Epithelial cell of prostate (primary cell): ENCODE measurements around the gene ZNF844.
"Not testable (repeated sequence)": the region's sequence is repeated elsewhere in the genome, so short reads cannot be mapped to it uniquely, and the experiment has no call there.

Experiments used
- DNase-seq: peaks from one replicate; pipeline ENCODE4 v3.0.0-alpha.2; 2011; ENCODE audit warnings: low read depth, low spot score
- H3K27ac ChIP-seq: fragments of 450-650 bp; 2 replicates; pipeline ENCODE4 v1.5.1; 2017; ENCODE audit warnings: mild to moderate bottlenecking

The ZNF844 gene

GRCh38 chr19:12092065-12092867 lies 27.7 kb downstream of the ZNF844 start:
- no peak overlapping the region for H3K27ac ChIP-seq
- DNase-seq: no peak

GRCh38 chr19:12092956-12093355 lies 28.4 kb downstream of the ZNF844 start:
- no peak for DNase-seq

GRCh38 chr19:12093777-12094176 lies 29.2 kb downstream of the ZNF844 start:
- DNase-seq: no peak
- H3K27ac ChIP-seq: no peak overlapping the region

More at GRCh38 chr19:12092956-12093355, 28.4 kb downstream of the ZNF844 start:
- H3K27ac ChIP-seq: no peak overlapping the region

DNA sequence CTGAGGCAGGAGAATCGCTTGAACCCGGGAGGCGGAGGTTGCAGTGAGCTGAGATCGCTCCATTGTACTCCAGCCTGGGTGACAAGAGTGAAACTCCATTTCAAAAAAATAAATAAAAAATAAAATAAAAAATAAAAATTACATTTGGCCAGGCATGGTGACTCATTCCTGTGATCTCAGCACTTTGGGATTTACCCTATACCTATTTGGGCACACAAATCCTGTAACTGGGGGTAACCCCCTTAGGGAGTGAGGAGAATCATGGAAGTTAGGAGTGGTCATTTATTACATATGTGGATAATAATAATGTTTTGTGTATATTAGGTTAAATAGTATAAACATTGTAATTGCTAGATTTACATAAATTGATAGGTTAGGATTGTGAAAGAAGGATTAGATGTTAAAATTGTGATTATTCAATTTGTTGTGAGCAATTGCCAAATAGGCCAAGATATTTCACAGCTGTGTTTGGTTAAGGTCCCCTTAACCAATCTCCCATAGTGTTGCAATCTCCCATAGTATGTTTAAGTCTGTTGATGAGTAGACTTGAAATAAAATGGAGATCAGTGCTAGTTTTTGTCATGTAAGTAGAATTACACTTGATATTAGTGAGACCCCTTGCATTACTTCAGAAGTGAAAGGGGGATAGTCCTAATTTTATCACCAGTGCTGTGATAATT lies 30.7 kb downstream of the ZNF844 start:
- DNase-seq: no peak
- H3K27ac ChIP-seq: no peak overlapping the region

- DNase-seq: no peak
- H3K27ac ChIP-seq: no peak overlapping the region
Observed at GRCh38 chr19:12098040-12098439, 33.5 kb downstream of the ZNF844 start.

DNA sequence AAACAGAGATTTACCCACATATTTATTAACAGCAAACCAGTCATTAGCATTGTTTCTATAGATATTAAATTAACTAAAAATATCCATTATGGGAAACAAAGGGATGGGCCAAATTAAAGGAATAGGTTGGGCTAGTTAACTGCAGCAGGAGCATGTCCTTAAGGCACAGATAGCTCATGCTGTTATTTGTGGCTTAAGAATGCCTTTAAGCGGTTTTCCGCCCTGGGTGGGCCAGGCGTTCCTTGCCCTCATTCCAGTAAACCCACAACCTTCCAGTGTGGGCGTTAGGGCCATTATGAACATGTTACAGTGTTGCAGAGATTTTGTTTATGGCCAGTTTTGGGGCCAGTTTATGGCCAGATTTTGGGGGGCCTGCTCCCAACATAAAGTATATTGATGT lies 39.4 kb downstream of the ZNF844 start:
- not testable (repeated sequence) for DNase-seq, H3K27ac ChIP-seq

DNA sequence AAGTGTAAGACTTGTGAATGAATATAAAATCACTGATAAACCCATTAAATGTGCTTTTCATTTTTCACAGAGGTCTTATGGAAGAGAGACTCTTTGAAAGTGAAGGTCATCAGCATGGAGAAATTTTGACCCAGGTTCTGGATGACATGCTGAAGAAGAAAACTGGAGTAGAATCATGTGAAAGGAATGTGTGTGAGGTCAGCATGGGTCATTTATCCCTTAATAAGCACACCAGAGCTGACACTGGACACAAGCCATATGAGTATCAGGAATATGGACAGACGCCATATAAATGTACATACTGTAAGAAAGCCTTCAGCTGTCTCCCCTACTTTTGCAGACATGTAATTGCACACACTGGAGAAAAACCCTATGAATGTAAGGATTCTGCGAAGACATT lies 46.6 kb downstream of the ZNF844 start:
- no peak for DNase-seq
- no peak overlapping the region for H3K27ac ChIP-seq

- H3K27ac ChIP-seq: no peak overlapping the region
- DNase-seq: no peak
Observed at GRCh38 chr19:12111943-12112637, 47.6 kb downstream of the ZNF844 start.

DNA sequence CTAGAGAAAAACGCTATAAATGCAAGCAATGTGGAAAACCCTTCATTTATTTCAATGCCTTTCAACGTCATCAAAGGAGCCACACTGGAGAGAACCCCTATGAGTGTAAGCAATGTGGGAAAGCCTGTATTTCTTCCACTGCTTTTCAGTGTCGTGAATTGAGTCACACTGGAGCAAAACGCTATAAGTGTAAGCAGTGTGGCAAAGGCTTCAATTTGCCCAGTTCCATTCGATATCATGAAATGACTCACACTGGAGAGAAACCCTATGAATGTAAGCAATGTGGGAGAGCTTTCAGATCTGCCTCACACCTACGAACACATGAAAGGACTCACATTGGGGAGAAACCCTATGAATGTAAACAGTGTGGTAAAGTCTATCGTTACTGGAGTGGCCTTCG lies 48.2 kb downstream of the ZNF844 start:
- no peak for DNase-seq
- H3K27ac ChIP-seq: no peak overlapping the region

- DNase-seq: no peak
Observed at GRCh38 chr19:12113121-12113520, 48.6 kb downstream of the ZNF844 start.

GRCh38 chr19:12117201-12117970 lies 52.9 kb downstream of the ZNF844 start:
- DNase-seq: no peak
- no peak overlapping the region for H3K27ac ChIP-seq

More at GRCh38 chr19:12113121-12113520, 48.6 kb downstream of the ZNF844 start:
- no peak overlapping the region for H3K27ac ChIP-seq

DNA sequence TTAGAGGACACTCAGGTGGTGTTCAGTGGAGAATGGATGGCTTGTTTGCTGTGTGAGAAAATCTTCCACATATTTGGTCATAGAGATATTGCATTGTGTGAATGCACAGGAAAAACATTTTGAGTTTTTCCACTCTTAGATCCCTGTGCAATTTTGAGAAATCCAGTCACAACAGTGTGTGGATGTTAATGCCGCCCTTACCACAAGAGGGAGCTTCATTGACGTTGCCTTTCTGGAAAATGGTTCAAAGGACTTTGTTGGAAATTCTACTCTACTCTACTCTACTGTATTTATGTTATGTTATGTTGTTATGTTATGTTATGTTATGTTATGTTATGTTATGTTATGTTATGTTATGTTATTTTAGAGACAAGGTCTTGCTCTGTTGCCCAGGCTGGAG lies 62.2 kb downstream of the ZNF844 start:
- H3K27ac ChIP-seq: no peak overlapping the region
- DNase-seq: no peak
